ENCODE data around the gene PKDREJ.

Gene PKDREJ

DNA sequence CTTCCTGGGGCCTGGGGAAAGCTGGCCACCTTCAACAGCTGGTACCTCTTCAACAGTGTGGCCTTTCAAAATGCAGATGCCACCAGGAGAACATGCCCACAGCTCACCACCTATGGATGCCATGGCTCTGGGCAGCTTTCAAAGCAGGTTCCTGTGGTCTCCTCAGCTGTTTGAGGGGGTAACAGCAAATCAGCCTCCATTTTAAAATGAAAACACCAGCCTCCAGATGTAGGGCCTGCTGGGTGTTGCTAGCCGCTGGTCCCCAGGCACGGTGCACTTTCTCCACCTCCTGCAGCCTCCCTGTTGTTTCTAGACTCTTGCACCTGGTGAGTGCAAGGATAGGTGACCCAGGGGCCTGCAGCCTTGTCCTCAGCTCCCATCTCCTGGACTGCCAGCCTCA is 23.1 kb downstream of the PKDREJ start:
- no peak for TF ChIP-seq EZH2 (IDR thresholded peaks at IDR 0.05; ENCODE audit: borderline replicate concordance, low read length)
- Histone ChIP-seq H3K9ac (ENCODE audit: low read length) (no peak overlapping the region), H3K9me2 (ENCODE audit: low read depth, low read length) (no peaks in the 10 kb centered on the region), H3F3A (ENCODE audit: insufficient read depth, low read length) (no peaks in the 10 kb centered on the region), H4K20me1 (ENCODE audit: insufficient read depth, low read length) (no peaks in the 10 kb centered on the region), H3K27me3 (ENCODE audit: insufficient read depth, low read length) (no peaks in the 10 kb centered on the region), H3K79me2 (ENCODE audit: insufficient read depth, low read length) (no peaks in the 10 kb centered on the region), H3K4me2 (ENCODE audit: low read length) (peak overlapping the region; percentile 20; the same call in 1 of the 2 replicates), H2AFZ (ENCODE audit: low read length) (no peak overlapping the region), H3K36me3 (ENCODE audit: insufficient read depth, low read length) (peaks cover 26% of the 10 kb centered on the region), H3K27ac (ENCODE audit: low read depth, low read length, poor library complexity, severe bottlenecking) (peak overlapping the region; percentile 48), H3K4me3 (ENCODE audit: low read depth, low read length, poor library complexity, severe bottlenecking) (no peak overlapping the region), H3K4me1 (ENCODE audit: insufficient read depth, low read length, severe bottlenecking) (peaks cover 12% of the 10 kb centered on the region), H3K9me3 (ENCODE audit: low read length) (0 out of 2 replicates have a peak, but pooled peaks cover 4% of the 10 kb centered on the region)

GRCh38 chr22:46239261-46240048 is 23.7 kb downstream of the PKDREJ start:
- no peaks in the 10 kb centered on the region for H3K27me3 ChIP-seq (ENCODE audit: insufficient read depth, low read length)
- peaks cover 26% of the 10 kb centered on the region for H3K36me3 ChIP-seq (ENCODE audit: insufficient read depth, low read length)
- H3K27ac ChIP-seq (ENCODE audit: low read depth, low read length, poor library complexity, severe bottlenecking), result peak overlapping the region; percentile 48
- 0 out of 2 replicates have a peak, but pooled peaks cover 4% of the 10 kb centered on the region for H3K9me3 ChIP-seq (ENCODE audit: low read length)
- H3K4me1 ChIP-seq (ENCODE audit: insufficient read depth, low read length, severe bottlenecking), result peaks cover 12% of the 10 kb centered on the region
- TF ChIP-seq EZH2 (IDR thresholded peaks at IDR 0.05; ENCODE audit: borderline replicate concordance, low read length), result no peak
- TF ChIP-seq, protein P1, sequence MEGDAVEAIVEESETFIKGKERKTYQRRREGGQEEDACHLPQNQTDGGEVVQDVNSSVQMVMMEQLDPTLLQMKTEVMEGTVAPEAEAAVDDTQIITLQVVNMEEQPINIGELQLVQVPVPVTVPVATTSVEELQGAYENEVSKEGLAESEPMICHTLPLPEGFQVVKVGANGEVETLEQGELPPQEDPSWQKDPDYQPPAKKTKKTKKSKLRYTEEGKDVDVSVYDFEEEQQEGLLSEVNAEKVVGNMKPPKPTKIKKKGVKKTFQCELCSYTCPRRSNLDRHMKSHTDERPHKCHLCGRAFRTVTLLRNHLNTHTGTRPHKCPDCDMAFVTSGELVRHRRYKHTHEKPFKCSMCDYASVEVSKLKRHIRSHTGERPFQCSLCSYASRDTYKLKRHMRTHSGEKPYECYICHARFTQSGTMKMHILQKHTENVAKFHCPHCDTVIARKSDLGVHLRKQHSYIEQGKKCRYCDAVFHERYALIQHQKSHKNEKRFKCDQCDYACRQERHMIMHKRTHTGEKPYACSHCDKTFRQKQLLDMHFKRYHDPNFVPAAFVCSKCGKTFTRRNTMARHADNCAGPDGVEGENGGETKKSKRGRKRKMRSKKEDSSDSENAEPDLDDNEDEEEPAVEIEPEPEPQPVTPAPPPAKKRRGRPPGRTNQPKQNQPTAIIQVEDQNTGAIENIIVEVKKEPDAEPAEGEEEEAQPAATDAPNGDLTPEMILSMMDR (IDR thresholded peaks at IDR 0.05; ENCODE audit: low read length), result no peak
- H3K9ac ChIP-seq (ENCODE audit: low read length), result no peak overlapping the region
- no peaks in the 10 kb centered on the region for H3K79me2 ChIP-seq (ENCODE audit: insufficient read depth, low read length)
- H3F3A ChIP-seq (ENCODE audit: insufficient read depth, low read length), result no peaks in the 10 kb centered on the region
- H2AFZ ChIP-seq (ENCODE audit: low read length), result no peak overlapping the region
- no peaks in the 10 kb centered on the region for H3K9me2 ChIP-seq (ENCODE audit: low read depth, low read length)
- H3K4me2 ChIP-seq (ENCODE audit: low read length), result peak overlapping the region; percentile 20; the same call in 1 of the 2 replicates
- H3K4me3 ChIP-seq (ENCODE audit: low read depth, low read length, poor library complexity, severe bottlenecking), result no peak overlapping the region
- H4K20me1 ChIP-seq (ENCODE audit: insufficient read depth, low read length), result no peaks in the 10 kb centered on the region

GRCh38 chr22:46238541-46238940 is 24.6 kb downstream of the PKDREJ start:
- H3K27ac ChIP-seq (ENCODE audit: low read depth, low read length, poor library complexity, severe bottlenecking), result no peak overlapping the region
- H3K79me2 ChIP-seq (ENCODE audit: insufficient read depth, low read length), result no peaks in the 10 kb centered on the region
- H2AFZ ChIP-seq (ENCODE audit: low read length), result no peak overlapping the region
- H3F3A ChIP-seq (ENCODE audit: insufficient read depth, low read length), result no peaks in the 10 kb centered on the region
- H3K4me1 ChIP-seq (ENCODE audit: insufficient read depth, low read length, severe bottlenecking), result peaks cover 12% of the 10 kb centered on the region
- no peaks in the 10 kb centered on the region for H4K20me1 ChIP-seq (ENCODE audit: insufficient read depth, low read length)
- H3K9me3 ChIP-seq (ENCODE audit: low read length), result 0 out of 2 replicates have a peak, but pooled peaks cover 4% of the 10 kb centered on the region
- no peaks in the 10 kb centered on the region for H3K9me2 ChIP-seq (ENCODE audit: low read depth, low read length)
- no peaks in the 10 kb centered on the region for H3K27me3 ChIP-seq (ENCODE audit: insufficient read depth, low read length)
- H3K36me3 ChIP-seq (ENCODE audit: insufficient read depth, low read length), result peaks cover 20% of the 10 kb centered on the region
- H3K9ac ChIP-seq (ENCODE audit: low read length), result no peak overlapping the region
- TF ChIP-seq EZH2 (IDR thresholded peaks at IDR 0.05; ENCODE audit: borderline replicate concordance, low read length), result no peak
- TF ChIP-seq, protein P1 (IDR thresholded peaks at IDR 0.05; ENCODE audit: low read length), result no peak
- no peak overlapping the region for H3K4me2 ChIP-seq (ENCODE audit: low read length)
- no peak overlapping the region for H3K4me3 ChIP-seq (ENCODE audit: low read depth, low read length, poor library complexity, severe bottlenecking)

All from OCI-LY1 (cell line).